Hematopoietic multipotent progenitor cell treated with erythropoietin and hydrocortisone succinate and interleukin-3 and kit ligand, for 6 days (in vitro differentiated cells): Measurements from ENCODE around the gene NKIRAS2.

Experiments used
- DNase-seq: peaks from one replicate; pipeline ENCODE4 v3.0.0-alpha.2; 2015

Gene NKIRAS2

GRCh38 chr17:42059815-42060214, 39.9 kb downstream of the NKIRAS2 start:
- DNase-seq = no peak

GRCh38 chr17:42060231-42060630, 40.3 kb downstream of the NKIRAS2 start:
- DNase-seq = no peak

DNA sequence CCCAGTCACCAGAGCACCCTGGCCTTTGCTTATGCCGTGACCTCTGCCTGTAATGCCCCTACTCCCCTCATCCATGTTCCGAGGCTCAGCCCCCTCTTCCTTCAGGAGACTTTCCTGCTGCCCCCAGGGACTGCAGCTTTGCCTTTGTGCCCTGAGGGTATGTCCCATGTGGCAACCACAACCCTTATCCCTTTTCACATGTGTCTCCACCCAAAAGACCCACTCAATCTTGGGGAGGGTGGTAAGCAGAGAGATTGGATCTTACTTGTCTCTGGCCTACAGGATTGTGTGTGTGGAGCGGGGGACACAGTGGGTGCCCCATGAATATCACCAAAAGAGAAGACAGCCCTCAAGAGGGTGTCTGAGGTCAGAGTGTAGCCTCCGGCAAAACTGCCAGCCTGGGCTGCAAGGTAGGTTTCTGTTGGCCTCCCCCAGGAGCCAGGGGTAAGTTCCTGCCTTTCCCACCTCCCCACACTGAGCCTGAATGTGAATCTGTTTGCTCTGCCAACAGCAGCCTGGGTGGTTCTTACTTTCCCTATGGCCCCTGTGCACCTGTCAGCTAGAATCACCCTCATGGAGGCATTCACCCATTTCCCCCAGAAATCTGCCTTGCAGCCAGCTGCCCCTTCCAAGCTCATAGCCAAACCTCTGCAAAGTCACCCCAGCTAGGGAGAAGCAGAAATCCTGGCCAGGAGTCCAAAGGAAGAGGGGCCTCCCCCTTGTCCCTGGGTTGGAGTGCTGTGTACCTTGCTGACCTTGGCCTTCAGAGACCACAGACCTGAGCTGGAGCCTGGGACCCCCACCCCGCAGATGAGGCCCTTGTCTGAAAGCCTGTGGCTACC, 42.0 kb downstream of the NKIRAS2 start:
- DNase-seq = peak; percentile 82

- no peak for DNase-seq
Measured at GRCh38 chr17:42062681-42063080, 42.8 kb downstream of the NKIRAS2 start.

GRCh38 chr17:42065201-42065600, 45.3 kb downstream of the NKIRAS2 start:
- DNase-seq = no peak

DNA sequence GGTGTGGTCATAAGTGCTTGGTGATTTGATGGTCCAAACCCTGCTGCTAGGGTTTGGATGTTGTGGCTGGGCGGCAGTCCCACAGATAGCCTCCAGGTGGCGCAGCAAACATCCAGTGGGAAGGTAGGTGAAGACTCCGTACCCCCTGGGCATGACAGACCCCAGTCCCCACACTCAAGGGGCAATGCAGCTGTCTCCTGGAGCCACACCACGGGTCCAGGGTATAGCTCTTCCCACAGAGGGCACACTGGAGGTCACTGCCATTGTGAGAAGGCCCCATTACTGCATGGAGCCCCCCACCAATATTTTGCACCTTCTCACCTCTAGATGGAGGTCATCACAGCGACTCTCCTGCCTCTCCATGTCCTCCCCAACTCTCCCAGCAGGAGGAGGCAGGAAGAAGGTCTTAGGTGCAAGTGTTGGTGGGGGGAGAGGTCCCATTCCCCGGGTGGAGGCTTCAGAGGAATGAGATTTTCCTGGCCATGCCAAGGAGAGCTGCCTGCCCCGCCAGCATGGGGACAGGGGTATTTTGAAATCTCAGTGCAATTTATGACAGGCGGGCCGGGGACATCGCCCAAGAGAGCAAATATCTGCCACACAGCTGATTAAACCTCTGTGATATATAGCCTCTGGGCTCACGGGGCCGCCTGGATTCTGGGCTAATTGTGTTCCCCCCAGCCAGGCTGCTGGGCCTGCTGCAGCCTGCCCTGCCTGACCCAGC, 47.6 kb downstream of the NKIRAS2 start:
- DNase-seq = peak; percentile 77

GRCh38 chr17:42068979-42069378, 49.1 kb downstream of the NKIRAS2 start:
- DNase-seq = no peak

GRCh38 chr17:42071810-42072209, 51.9 kb downstream of the NKIRAS2 start:
- no peak for DNase-seq

GRCh38 chr17:42072323-42073187, 52.7 kb downstream of the NKIRAS2 start:
- no peak for DNase-seq
